Coronary artery (tissue), 2 donors: ENCODE results near the gene NUP62CL.
"Not testable (repeated sequence)": the region's sequence is repeated elsewhere in the genome, so short reads cannot be mapped to it uniquely, and the experiment has no call there.

ENCODE experiments used
- DNase-seq: peaks from one replicate; pipeline ENCODE4 v3.0.0-alpha.2; 2017; ENCODE audit warnings: low spot score
- H3K27ac ChIP-seq, 2 donors: fragments of 200-600 bp; sonication (generic); one replicate each; pipeline ENCODE4 v1.5.1; 2016 to 2019
- H3K4me3 ChIP-seq: fragments of 200-600 bp; sonication (generic); 2 replicates; pipeline ENCODE4 v1.5.1; 2016; ENCODE audit warnings: mild to moderate bottlenecking, moderate library complexity
- CTCF ChIP-seq: fragments of 200-600 bp; sonication (generic); IDR thresholded peaks from one replicate; pipeline ENCODE4 v1.5.1; 2019; ENCODE audit warnings: antibody characterized with exemption

The NUP62CL gene

GRCh38 chrX:107207089-107207488, 856 bp upstream of the NUP62CL start:
- no peak for TF ChIP-seq CTCF
- Histone ChIP-seq H3K4me3 (no peak overlapping the region), H3K27ac (no peak overlapping the region)
- DNase-seq: no peak

- Histone ChIP-seq H3K4me3 (no peak overlapping the region), H3K27ac (no peak overlapping the region)
- no peak for DNase-seq
- no peak for TF ChIP-seq CTCF
Observed at GRCh38 chrX:107206697-107207065, 448 bp upstream of the NUP62CL start.

GRCh38 chrX:107204068-107204605, 2.1 kb downstream of the NUP62CL start:
- Histone ChIP-seq H3K27ac (no peak overlapping the region), H3K4me3 (no peak overlapping the region)
- no peak for DNase-seq
- no peak for TF ChIP-seq CTCF

GRCh38 chrX:107199491-107199890, 6.7 kb downstream of the NUP62CL start:
- no peak for TF ChIP-seq CTCF
- DNase-seq: no peak
- Histone ChIP-seq H3K4me3 (no peak overlapping the region), H3K27ac (no peak overlapping the region)

GRCh38 chrX:107198074-107198473, 8.2 kb downstream of the NUP62CL start:
- not testable (repeated sequence) for H3K27ac ChIP-seq, DNase-seq, H3K4me3 ChIP-seq

GRCh38 chrX:107197319-107197718, 8.9 kb downstream of the NUP62CL start:
- Histone ChIP-seq H3K27ac (no peak overlapping the region), H3K4me3 (no peak overlapping the region)
- no peak for TF ChIP-seq CTCF
- DNase-seq: no peak

- no peak for TF ChIP-seq CTCF
- Histone ChIP-seq H3K27ac (no peak overlapping the region), H3K4me3 (no peak overlapping the region)
- DNase-seq: no peak
Observed at GRCh38 chrX:107171369-107172102, 34.7 kb downstream of the NUP62CL start.
